Stimulated activated naive CD8-positive, alpha-beta T cell treated with anti-CD3 and anti-CD28 coated beads, Interleukin-15, amount 100 ng/mL, for 72 hours (primary cell): ENCODE results near the gene GOLGA8R.
"Not testable (repeated sequence)": the region's sequence is repeated elsewhere in the genome, so short reads cannot be mapped to it uniquely, and the experiment has no call there.

Source experiments
- ATAC-seq: fragments of 150-1000 bp; cut with Tn5 transposase; 2 replicates; pipeline ENCODE4 v1.10.0; 2021; ENCODE audit warnings: mild to moderate bottlenecking, moderate library complexity
- DNase-seq, 2 donors: peaks; one replicate each; pipeline ENCODE4 v3.0.0; 2021 to 2022
- H3K27ac Mint-ChIP-seq, 2 donors: one replicate each; pipeline ENCODE4 v1.8.0; 2022; ENCODE audit warnings: mild to moderate bottlenecking in 2 of 2, mixed read lengths in 2 of 2, moderate library complexity in 2 of 2
- H3K27me3 Mint-ChIP-seq: one replicate; pipeline ENCODE4 v1.8.0; 2022; ENCODE audit warnings: mixed read lengths
- H3K4me1 Mint-ChIP-seq: one replicate; pipeline ENCODE4 v1.8.0; 2022; ENCODE audit warnings: mild to moderate bottlenecking, mixed read lengths
- H3K4me3 Mint-ChIP-seq, 2 donors: one replicate each; pipeline ENCODE4 v1.8.0; 2022; ENCODE audit warnings: mild to moderate bottlenecking in 2 of 2, mixed read lengths in 2 of 2, moderate library complexity in 1 of 2
- H3K9me3 Mint-ChIP-seq, 2 donors: one replicate each; pipeline ENCODE4 v1.8.0; 2022; ENCODE audit warnings: mixed read lengths in 2 of 2

The GOLGA8R gene

DNA sequence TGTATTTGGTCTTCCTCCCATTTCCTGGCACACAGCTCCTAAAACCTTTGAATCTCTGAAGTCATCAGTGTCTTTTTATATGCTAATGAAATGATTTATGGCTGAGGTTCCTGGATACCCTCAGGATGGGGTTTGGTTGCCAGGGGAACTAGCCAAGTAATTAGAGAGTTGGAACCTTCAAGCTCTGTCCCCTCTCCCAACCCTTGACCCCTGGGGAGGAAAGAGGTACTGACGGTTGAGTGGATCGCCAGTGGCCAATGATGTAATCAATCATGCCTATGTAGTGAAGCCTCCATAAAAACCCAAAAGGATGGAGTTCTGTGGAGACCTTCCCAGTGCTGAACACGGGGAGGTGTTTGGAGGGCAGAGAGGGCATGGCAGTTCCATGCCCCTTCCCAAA is 45.8 kb downstream of the GOLGA8R start:
- H3K4me3 Mint-ChIP-seq, H3K27ac Mint-ChIP-seq, ATAC-seq, H3K27me3 Mint-ChIP-seq, H3K4me1 Mint-ChIP-seq, H3K9me3 Mint-ChIP-seq, DNase-seq: not testable (repeated sequence)

DNA sequence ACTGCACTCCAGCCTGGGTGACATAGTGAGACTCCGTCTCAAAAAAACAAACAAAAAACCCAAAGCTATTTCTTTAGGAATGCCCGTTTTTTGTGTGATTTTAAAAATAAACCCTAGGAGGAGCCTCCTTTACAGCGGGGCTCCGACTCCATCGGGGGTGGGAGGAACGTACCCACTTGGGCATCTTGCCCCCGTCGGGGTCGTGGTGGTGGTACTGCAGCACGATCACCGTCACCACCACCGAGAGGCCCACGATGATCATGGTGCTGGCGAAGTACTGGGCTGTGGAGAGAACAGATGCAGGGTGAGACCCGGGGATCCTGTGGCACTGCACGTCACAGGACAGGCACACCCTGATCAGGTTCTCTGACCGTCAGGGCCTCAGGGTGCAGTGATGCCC is 46.8 kb downstream of the GOLGA8R start:
- DNase-seq, H3K4me1 Mint-ChIP-seq, ATAC-seq, H3K9me3 Mint-ChIP-seq, H3K27me3 Mint-ChIP-seq, H3K4me3 Mint-ChIP-seq, H3K27ac Mint-ChIP-seq: not testable (repeated sequence)

DNA sequence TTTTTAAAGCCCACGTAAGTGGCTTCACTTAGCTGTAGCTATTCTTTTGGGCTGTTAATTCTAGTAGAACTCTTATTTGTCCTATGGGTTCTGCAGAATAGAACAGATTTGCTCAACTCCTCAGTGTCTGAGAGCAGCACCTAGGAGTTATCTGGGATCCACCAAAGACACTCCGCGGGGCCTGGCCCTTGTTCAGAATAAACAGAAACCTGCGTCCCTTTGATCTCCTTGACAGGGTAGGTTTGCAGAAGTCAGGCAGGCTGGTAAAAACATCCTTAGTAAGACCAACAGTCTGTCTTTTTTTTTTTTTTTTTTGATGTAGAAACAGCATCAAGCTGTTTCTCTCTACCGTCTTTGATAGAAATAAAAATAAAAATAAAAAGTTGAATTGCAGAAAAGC is 52.7 kb downstream of the GOLGA8R start:
- ATAC-seq, H3K9me3 Mint-ChIP-seq, H3K4me3 Mint-ChIP-seq, DNase-seq, H3K27ac Mint-ChIP-seq, H3K27me3 Mint-ChIP-seq, H3K4me1 Mint-ChIP-seq: not testable (repeated sequence)

DNA sequence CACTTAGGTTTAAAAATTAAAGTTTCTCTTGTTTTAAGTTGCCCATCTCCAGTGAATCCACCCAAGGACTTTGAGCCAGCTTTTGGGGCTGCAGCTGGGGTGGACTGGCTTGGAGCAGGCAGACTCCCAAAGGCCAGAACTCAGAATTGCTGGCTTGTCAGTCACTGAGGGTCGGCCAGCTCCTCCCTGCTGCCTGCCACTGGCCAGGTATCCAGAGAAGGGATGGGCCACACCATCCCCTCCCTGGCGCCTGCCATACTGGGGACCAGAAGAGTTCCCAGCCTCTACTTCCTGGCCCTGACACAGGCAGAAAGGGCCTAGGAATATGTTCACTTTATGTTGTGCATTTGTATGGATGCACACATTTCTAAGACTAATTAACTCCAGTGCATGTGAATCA is 53.1 kb downstream of the GOLGA8R start:
- not testable (repeated sequence) for H3K4me3 Mint-ChIP-seq, H3K27me3 Mint-ChIP-seq, ATAC-seq, H3K27ac Mint-ChIP-seq, DNase-seq, H3K4me1 Mint-ChIP-seq, H3K9me3 Mint-ChIP-seq

DNA sequence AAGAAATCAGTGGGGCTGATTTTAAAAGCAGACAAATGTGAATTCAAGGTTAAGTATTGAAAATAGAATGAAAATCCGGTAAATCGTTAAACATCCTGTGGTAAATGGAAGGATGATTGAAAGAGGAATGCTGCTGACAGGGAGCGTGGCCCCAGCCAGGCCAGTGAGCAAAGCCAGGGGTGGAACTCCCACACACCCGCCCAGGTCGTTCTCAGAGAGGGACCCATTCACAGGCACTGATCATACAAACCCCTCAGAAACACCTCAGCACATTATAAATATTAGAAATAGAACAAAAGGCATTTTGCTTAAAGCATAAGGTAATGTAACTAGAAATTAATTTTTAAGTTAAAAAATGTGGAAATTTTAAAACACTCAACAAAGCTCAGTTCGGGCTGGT is 59.0 kb downstream of the GOLGA8R start:
- not testable (repeated sequence) for DNase-seq, H3K9me3 Mint-ChIP-seq, ATAC-seq, H3K4me3 Mint-ChIP-seq, H3K27ac Mint-ChIP-seq, H3K27me3 Mint-ChIP-seq, H3K4me1 Mint-ChIP-seq
